ENCODE results near the gene LRP8. TPM values are rescaled to one million over a fixed set of nuclear protein-coding genes. Genes with fewer than 3 reads are reported as not detected.

LRP8 gene
- total RNA-seq, 1 donor from 2014 or later, result 15.8 TPM

GRCh38 chr1:53279296-53280200 lies 48.3 kb downstream of the LRP8 start:
- DNase-seq (ENCODE audit: low spot score), result no peak
- peaks cover 4% of the 10 kb centered on the region for H3K36me3 Mint-ChIP-seq (ENCODE audit: low read depth, unreplicated experiment)
- no peaks in the 10 kb centered on the region for H3K4me1 Mint-ChIP-seq (ENCODE audit: unreplicated experiment)
- H3K9me3 Mint-ChIP-seq (ENCODE audit: unreplicated experiment), result no peaks in the 10 kb centered on the region
- H3K4me3 Mint-ChIP-seq (ENCODE audit: unreplicated experiment), result no peak overlapping the region
- no peak overlapping the region for H3K27ac Mint-ChIP-seq (ENCODE audit: unreplicated experiment)
- H3K27me3 Mint-ChIP-seq (ENCODE audit: unreplicated experiment), result peaks cover 5% of the 10 kb centered on the region
- TF ChIP-seq CTCF (IDR thresholded peaks at IDR 0.05; ENCODE audit: unreplicated experiment), result no peak

GRCh38 chr1:53278298-53278725 lies 49.6 kb downstream of the LRP8 start:
- H3K4me1 Mint-ChIP-seq (ENCODE audit: unreplicated experiment), result no peaks in the 10 kb centered on the region
- no peak overlapping the region for H3K27ac Mint-ChIP-seq (ENCODE audit: unreplicated experiment)
- DNase-seq (ENCODE audit: low spot score), result peak; percentile 71
- peaks cover 4% of the 10 kb centered on the region for H3K36me3 Mint-ChIP-seq (ENCODE audit: low read depth, unreplicated experiment)
- peak; percentile 86 for TF ChIP-seq CTCF (IDR thresholded peaks at IDR 0.05; ENCODE audit: unreplicated experiment)
- H3K9me3 Mint-ChIP-seq (ENCODE audit: unreplicated experiment), result no peaks in the 10 kb centered on the region
- H3K4me3 Mint-ChIP-seq (ENCODE audit: unreplicated experiment), result no peak overlapping the region
- peaks cover 5% of the 10 kb centered on the region for H3K27me3 Mint-ChIP-seq (ENCODE audit: unreplicated experiment)

GRCh38 chr1:53277326-53277725 lies 50.5 kb downstream of the LRP8 start:
- H3K27ac Mint-ChIP-seq (ENCODE audit: unreplicated experiment), result no peak overlapping the region
- no peak for DNase-seq (ENCODE audit: low spot score)
- no peaks in the 10 kb centered on the region for H3K9me3 Mint-ChIP-seq (ENCODE audit: unreplicated experiment)
- H3K27me3 Mint-ChIP-seq (ENCODE audit: unreplicated experiment), result peaks cover 10% of the 10 kb centered on the region
- no peak overlapping the region for H3K4me3 Mint-ChIP-seq (ENCODE audit: unreplicated experiment)
- no peaks in the 10 kb centered on the region for H3K4me1 Mint-ChIP-seq (ENCODE audit: unreplicated experiment)
- no peak for TF ChIP-seq CTCF (IDR thresholded peaks at IDR 0.05; ENCODE audit: unreplicated experiment)
- H3K36me3 Mint-ChIP-seq (ENCODE audit: low read depth, unreplicated experiment), result peaks cover 7% of the 10 kb centered on the region

- Mint-ChIP-seq H3K4me3 (ENCODE audit: unreplicated experiment) (no peak overlapping the region), H3K27ac (ENCODE audit: unreplicated experiment) (no peak overlapping the region), H3K36me3 (ENCODE audit: low read depth, unreplicated experiment) (peaks cover 7% of the 10 kb centered on the region), H3K9me3 (ENCODE audit: unreplicated experiment) (no peaks in the 10 kb centered on the region), H3K27me3 (ENCODE audit: unreplicated experiment) (peaks cover 10% of the 10 kb centered on the region), H3K4me1 (ENCODE audit: unreplicated experiment) (no peaks in the 10 kb centered on the region)
- no peak for DNase-seq (ENCODE audit: low spot score)
- TF ChIP-seq CTCF (IDR thresholded peaks at IDR 0.05; ENCODE audit: unreplicated experiment), result no peak
Measured at GRCh38 chr1:53276902-53277281, 51.0 kb downstream of the LRP8 start.

Data from endothelial cell (in vitro differentiated cells).